ENCODE data around the gene RPS5. TPM values are rescaled to one million over a fixed set of nuclear protein-coding genes. Genes with fewer than 3 reads are reported as not detected.

The RPS5 gene
- total and polyA plus RNA-seq, 9 of the 15 experiments (the other 6 are each of a cell fraction or from before 2014, with no cell fraction given) = 1,228 to 3,570 (median 2,484) TPM

GRCh38 chr19:58362272-58362994 lies 24.6 kb upstream of the RPS5 start, which contains the start of gene ZNF497 (continued):
- peak; percentile 47 to 73 for TF ChIP-seq E2F6 (IDR thresholded peaks at IDR 0.05; ENCODE audit: borderline replicate concordance in 1 of 2, extremely low read depth in 1 of 2, insufficient read depth in 1 of 2, insufficient read length in 1 of 2, low read depth in 1 of 2, low read length in 1 of 2, poor library complexity in 1 of 2, severe bottlenecking in 1 of 2)
- TF ChIP-seq ZNF217 (CRISPR knock-in tag; IDR thresholded peaks at IDR 0.05) = no peak
- TF ChIP-seq PHF21A (IDR thresholded peaks at IDR 0.05; ENCODE audit: borderline replicate concordance, low read depth) = no peak
- no peak for TF ChIP-seq CHD1 (IDR thresholded peaks at IDR 0.05; ENCODE audit: low read length)
- no peak for TF ChIP-seq NR0B1 (IDR thresholded peaks at IDR 0.05; ENCODE audit: partially characterized antibody)
- TF ChIP-seq ATF4 (CRISPR knock-in tag; IDR thresholded peaks at IDR 0.05) = no peak
- no peak for TF ChIP-seq XRCC3 (IDR thresholded peaks at IDR 0.05)
- TF ChIP-seq CHCHD3 (CRISPR knock-in tag; IDR thresholded peaks at IDR 0.05) = no peak
- peak; percentile 6 to 98; a peak in 2 of 4 replicates for TF ChIP-seq HDAC1 (IDR thresholded peaks at IDR 0.05)
- peak; percentile 2; the same call in 1 of the 2 replicates for TF ChIP-seq TEAD4 (IDR thresholded peaks at IDR 0.05; ENCODE audit: low read length)
- TF ChIP-seq TEAD4 (CRISPR knock-in tag; IDR thresholded peaks at IDR 0.05; ENCODE audit: borderline replicate concordance) = no peak
- TF ChIP-seq NCOR1 (IDR thresholded peaks at IDR 0.05) = no peak
- TF ChIP-seq GABPB2 (CRISPR knock-in tag; conservative IDR thresholded peaks at IDR 0.05) = no peak
